B cell (primary cell): ENCODE measurements around the gene RAP1GAP.

Source experiments
- EZH2 ChIP-seq: IDR thresholded peaks from 2 replicates; pipeline ENCODE4 v1.6.1; 2012; ENCODE audit warnings: borderline replicate concordance, low read depth, mild to moderate bottlenecking, moderate library complexity, low read length; ENCODE audit not compliant: insufficient read depth, poor library complexity, severe bottlenecking
- TF ChIP-seq, protein P1 (sequence below): fragments of 200-600 bp; IDR thresholded peaks from one replicate; pipeline ENCODE4 v1.8.0; 2022; ENCODE audit warnings: antibody characterized with exemption, mild to moderate bottlenecking

DNA sequence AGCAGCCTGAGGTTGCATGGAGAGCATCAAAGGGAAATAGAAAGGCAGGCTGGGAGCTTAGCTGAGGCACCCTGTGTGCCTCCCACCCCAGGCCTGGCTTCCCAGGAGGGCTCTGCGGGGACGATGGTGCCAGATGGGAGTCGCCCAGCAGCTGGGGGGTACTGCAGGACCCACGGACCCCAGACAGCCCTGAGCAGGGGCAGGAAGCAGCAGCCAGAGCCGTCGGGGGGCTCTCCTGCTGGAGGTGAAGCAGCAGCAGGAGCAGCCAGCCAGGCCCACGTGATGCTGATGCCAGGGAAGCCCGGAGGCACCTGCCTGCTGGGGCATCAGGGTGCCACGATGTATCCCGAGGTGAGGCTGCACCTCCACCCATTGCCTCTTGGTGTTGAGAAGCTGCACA, 20.4 kb downstream of the RAP1GAP start:
- TF ChIP-seq, protein P1, sequence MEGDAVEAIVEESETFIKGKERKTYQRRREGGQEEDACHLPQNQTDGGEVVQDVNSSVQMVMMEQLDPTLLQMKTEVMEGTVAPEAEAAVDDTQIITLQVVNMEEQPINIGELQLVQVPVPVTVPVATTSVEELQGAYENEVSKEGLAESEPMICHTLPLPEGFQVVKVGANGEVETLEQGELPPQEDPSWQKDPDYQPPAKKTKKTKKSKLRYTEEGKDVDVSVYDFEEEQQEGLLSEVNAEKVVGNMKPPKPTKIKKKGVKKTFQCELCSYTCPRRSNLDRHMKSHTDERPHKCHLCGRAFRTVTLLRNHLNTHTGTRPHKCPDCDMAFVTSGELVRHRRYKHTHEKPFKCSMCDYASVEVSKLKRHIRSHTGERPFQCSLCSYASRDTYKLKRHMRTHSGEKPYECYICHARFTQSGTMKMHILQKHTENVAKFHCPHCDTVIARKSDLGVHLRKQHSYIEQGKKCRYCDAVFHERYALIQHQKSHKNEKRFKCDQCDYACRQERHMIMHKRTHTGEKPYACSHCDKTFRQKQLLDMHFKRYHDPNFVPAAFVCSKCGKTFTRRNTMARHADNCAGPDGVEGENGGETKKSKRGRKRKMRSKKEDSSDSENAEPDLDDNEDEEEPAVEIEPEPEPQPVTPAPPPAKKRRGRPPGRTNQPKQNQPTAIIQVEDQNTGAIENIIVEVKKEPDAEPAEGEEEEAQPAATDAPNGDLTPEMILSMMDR, result no peak
- TF ChIP-seq EZH2, result no peak
